Hematopoietic multipotent progenitor cell treated with erythropoietin and hydrocortisone succinate and interleukin-3 and kit ligand, for 17 days (in vitro differentiated cells): ENCODE data around the gene ASXL3.

Experiments used
- DNase-seq: peaks from one replicate; pipeline ENCODE4 v3.0.0-alpha.2; 2015; ENCODE audit warnings: low spot score

ASXL3 gene

DNA sequence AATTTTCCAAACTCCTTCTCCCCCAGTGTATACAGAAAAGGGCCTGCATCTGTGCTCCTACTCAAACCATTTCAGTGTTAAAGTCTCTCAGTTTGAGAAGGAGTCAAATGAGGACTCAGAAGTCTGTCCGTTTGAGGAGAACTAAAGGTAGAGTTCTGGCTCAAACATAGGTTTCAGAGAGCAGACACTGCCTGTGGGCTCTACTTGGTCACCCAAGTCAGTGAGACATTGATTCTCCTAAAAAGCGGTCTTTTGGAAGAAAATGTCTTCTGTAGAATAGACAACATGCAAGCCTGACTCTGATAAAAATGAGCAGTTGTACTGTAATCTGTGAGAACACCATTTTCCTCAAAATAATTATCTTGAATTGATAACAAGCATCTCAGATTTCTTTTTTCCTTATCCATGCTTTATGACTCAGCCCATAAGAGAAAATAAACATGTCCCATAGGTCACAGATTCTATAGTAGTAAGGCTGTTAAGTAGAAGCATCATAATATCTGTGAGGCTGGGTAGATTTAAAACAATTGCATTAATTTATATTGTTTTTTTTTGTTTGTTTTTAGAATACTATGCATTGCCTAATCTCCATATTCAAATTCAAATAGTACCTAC lies 82.8 kb downstream of the ASXL3 start:
- no peak for DNase-seq

DNA sequence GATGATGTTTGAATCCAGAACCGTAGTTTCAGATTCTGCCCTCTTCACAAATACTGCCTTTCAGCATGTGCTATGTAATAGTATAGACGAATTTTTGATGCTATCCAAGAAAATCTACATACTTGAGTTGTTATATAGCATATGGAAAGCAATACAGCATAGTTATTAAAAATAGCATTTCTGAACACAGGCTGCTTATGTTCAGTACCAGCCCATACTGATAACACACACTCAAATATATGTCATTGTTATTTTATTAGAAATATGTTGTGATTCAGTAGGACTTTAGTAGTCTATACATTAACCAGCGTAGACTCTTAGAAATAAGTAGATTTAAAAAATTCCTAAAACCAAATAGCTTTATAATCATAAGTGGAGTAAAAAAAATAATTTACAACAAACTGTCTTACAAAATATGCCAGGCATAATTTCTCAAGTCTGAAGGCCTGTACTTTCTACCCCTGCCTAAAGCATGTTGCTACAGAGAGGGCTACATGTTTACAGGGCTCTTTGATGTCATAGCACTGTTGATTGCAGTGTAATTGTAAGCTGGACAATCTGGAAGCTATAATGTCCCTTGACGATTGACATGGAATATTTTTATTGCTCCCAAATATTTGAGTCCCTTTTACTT lies 86.3 kb downstream of the ASXL3 start:
- no peak for DNase-seq

DNA sequence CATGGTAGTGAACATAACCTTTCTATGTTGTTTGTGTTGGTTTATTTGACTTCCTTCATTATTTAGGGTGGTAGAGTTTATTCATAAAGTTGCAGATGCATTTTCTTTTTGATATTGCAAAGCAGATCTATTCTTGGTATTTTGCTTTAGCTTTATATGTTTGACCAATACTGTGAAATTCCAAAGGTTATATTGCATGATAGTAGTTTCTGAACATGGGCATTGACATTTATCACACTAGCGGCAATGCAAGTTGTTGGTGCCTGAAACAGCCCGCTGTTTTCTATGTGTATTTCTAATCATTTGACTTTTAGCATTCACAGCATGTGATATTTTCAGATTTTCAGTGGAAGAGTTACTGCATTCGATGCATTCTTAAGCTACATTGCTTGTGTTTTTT lies 87.2 kb downstream of the ASXL3 start:
- no peak for DNase-seq

DNA sequence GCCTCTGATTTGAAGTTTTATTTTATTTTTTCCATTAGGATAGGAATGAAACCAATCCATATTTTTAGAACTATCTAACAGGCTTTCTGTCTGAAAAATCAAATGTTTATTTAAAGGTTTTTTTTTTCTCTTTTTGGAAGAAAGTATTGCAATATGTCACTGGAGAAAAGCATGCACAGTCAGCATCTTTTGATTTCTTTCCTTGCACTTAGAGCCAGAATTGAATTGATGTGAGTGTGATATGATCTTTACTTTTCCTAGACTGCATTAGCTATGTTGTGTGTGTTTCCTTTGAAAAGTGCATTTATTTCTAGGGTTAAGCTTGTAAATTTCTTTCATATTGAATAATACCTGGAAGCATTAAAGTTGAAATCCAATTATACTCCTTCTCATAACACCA lies 87.6 kb downstream of the ASXL3 start:
- DNase-seq = no peak

DNA sequence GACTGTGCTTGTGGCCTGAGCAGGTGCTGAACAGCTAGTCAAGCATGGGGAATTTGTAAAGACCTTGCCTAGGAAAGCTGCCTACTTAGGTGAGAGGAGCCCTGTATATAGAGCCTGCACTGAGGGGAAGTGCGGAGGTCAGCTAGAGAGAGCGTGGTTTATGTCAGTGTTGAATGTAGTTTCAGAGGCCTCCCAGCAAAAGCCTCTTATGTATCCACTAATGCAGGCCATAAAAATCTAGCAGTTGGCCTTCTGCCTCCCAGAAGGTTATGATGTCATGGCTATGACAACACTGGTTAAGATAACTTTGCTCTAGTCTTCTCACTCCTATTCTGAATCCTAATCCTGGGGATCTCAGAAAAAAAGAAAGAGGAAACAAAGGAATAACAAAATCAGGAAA lies 88.9 kb downstream of the ASXL3 start:
- no peak for DNase-seq

DNA sequence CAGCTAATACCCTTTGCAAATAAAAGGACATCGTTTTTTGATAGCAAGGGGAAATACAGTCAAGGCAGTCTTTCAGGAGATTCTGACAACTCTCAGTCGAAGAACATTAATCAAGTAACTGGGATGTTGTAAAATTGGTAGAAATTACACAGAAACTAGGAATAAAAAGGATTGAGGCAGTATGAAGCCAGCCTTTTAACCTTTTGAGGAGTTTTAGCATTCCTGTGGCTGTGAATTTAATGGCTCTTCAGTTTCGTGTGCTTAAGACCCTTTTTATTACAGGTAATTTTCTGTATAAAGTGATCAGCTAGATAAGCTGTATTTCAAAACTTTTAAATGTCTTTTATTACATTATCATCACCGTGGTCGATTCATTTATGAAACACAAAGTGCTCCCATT lies 91.6 kb downstream of the ASXL3 start:
- no peak for DNase-seq

DNA sequence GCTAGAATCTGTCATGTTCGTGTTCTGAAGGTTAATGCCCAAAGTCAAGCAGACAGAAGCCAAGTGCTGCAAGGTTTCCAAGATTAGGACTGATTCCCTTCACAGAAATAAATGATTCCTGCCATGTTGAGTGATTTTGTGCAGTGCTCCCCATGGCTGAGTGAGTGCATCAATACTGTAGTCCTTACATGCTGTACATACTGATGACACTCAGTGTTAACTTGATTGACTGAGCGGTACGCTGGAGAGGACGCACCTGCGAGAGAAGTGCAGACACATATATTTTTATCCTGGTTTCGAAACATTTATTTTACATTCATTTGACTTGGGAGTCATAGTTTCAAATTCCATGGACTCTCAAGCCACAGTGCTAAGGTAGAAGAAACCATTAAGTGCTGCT lies 92.0 kb downstream of the ASXL3 start:
- no peak for DNase-seq

DNA sequence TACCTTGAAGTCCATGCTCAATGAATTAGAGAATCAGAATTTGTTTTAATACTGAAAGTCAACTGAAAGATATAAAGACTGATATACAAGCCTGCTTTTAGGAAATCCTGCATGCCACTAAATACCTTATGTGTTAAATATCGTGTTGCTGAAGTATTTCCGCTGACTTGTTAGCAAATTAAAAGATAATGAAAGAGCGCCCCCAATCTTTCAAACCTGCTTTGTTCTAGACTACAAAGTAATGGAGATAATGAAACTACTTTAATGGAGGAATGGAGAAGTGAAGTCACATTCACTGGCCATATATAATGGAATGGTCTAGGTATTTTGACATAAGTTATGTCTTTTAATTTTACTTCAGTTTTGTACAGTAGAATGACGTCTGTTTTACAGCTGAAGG lies 95.7 kb downstream of the ASXL3 start:
- DNase-seq = no peak

DNA sequence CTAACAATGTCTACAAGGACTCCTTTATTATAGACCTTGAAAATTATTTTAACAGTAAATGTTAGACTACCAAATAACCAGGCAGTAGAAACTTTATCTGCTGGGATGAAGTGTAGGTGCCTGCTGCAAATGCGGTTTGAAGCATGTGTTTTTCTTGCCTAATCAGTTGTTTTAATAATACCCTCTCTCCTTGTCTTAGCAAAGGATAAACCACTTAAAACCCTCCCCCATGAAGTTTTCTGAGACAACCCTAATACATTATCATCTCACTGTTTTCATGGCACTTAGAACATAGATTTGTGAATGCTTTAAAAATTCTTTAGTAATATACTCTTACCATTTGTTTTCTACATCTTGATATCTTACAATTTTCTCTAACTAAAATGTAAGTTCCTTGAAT lies 98.6 kb downstream of the ASXL3 start:
- DNase-seq = no peak

DNA sequence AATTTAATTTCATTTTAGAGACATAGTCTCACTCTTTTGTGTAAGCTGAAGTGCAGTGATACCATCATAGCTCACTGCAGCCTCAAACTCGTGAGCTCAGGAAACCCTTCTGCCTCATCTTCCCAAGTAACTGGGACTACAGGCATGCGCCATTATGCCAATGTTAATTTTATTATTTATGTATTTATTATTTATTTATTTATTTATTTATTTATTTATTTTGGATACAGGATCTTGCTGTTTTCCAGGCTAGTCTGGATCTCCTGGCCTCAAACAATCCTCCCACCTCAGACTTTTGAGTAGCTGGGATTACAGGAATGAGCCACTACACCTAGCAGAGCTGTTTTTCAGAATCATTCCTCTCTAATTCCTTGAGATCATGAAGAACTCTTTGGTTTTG lies 99.9 kb downstream of the ASXL3 start:
- DNase-seq = no peak

DNA sequence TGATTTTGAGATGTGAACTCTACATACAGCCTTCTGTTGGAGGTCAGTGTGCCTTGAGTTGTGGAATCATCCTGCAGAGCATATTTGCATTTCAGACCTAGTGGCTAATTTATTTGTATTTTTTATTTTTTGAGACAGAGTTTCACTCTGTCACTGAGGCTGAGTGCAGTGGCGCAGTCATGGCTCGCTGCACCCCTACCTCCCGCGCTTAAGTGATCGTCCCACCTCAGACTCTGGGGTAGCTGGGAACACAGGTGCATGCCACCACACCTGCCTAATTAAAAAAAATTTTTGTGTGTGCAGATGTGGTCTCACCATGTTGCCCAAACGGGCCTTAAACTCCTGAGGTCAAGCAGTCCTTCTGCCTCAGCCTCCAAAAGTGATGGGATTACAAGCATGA lies 104.4 kb downstream of the ASXL3 start:
- DNase-seq = no peak

DNA sequence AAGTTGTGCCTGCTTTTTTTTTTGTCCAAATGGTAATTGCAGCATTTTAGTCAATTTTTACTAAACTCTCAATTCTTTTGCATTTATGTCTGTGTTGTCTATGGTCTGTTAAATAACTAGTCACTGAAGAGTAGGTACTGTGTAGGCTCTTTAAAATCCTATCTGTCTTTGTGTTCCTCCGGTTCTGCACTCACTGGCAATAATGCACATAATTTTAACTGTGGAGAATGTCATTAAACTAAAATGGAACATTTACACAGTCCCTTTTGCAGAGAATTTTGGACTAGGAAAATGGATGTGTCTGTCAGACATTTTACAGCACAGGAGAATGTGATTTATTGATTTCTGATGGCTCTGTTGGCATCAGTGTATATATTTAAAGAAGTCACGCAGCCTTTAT lies 116.6 kb downstream of the ASXL3 start:
- DNase-seq = no peak

DNA sequence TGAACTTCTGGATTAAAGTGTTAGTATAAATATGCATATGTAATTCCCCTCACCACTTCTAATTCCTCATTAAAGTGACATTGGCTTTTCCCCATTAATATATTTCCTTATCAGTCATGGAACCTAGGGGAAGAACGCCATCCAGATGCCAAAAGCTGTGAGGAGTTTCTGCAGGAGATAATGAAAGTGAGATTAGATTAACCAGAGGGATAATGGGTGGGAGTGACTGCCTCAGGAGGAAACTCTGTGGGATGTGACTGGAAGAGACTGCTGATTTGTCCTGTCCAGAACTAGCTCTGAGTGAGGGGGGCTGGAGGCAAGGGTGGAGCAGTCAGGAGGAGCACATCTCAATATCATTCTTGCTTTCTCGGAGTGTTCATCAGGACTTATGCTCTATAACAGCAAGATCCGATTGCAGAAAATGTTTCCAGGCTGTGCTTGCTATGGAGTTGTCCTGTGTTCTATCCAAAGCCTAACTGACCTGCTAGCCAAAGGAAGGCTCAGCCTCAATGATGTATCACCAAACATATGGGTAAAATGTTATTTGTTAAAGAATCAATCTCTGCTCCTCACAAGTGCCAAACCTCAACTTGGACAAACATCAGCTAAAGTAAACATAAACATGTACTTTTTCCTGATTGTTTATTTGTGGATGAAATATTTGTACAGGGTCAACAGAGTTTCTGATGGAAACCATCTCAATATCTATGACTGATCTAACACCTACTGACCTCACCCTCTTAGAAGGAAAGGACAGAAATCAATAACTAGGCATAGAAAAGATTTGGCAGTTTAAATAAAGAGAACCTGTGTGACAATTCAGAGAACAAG lies 118.5 kb downstream of the ASXL3 start:
- DNase-seq = no peak

DNA sequence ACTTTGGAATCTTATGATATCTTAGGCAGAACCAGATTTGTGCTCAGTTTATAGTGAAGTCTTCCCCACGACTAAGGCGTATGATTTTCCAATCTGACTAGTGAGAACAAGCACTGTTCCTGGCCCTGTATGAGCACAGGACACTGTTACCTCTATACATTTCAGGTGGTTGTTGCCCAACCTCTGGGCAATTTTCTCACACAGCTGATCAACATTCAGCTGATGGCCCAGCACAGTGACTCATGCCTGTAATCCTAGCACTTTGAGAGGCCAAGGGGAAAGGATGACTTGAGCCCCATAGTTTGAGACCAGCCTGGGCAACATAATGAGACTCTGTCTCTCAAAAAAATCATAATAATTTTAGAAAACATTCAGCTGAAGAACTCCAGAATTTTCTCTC lies 119.5 kb downstream of the ASXL3 start:
- no peak for DNase-seq

DNA sequence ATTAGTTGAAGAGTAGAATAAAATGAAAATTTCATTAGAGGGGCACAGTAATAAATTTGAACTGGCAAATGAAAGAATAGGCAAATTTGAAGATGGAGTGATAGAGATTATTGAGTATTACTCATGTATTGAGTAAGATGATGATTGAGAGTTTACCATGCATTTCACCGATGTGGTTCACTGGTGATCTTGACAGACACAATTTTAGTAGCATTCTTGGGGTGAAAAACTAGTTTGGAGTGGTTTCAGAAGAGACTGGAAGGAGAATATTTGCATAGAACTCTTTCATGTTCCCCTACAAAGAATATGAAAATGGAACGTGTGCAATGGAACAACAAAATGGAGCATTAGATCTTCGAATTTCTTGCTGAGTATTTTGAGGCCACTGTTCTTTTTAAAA lies 121.4 kb downstream of the ASXL3 start:
- no peak for DNase-seq

DNA sequence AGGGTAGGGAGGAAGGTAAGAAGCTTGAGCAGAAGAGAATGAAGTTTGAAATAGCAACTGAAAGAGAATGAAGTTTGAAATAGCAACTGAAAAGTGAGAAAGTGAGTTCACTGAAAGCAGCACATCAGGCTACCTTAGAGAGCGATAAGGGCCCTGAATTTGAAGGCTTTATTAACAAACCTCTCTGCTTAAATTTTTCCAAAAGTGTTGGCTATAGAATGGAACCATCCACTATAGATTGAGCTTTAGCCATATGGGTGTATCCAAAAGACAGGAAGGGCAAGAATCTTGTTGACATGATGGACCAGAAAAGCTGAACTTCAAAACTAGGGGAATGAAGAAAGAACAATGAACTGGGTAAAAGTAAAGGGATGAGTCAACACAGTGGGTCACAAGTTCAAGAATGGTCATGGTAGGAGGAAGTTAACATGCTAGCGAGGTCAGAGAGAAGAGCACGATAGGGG lies 122.5 kb downstream of the ASXL3 start:
- no peak for DNase-seq

DNA sequence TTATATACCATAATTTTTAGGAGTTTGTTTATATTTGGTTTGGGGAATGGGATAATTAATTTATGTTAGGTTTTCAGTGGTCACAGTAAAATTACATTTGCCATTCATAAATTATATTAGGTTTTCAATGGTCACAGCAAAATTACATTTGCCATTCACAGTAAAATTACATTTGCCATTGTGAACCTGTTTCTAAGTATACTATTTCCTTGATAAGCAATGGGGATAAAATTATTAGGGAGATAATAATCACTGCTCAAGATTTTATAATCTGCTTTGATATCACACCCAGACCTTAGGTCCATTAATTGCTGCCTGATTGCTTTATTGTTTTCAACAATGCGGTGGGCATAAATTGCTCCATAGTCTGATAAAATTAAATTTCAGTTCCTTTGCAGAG lies 124.6 kb downstream of the ASXL3 start:
- DNase-seq = no peak

DNA sequence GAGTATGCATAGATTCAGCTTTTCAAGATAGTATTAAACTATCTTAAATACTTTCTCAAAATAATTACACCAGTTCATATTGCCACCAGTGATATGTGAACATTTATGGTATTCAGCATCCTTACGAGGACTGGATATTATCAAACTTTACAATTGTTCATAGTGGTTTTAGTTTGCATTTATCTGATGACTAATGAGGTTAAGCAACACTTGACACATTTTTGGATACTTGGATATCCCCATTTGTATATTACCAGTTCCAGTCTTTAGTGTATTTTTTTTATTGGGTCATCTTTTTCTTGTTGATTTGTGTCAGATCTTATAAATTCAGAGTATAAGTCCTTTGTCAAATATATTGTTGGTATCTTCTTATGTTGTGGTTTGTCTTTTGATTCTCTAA lies 128.4 kb downstream of the ASXL3 start:
- no peak for DNase-seq

DNA sequence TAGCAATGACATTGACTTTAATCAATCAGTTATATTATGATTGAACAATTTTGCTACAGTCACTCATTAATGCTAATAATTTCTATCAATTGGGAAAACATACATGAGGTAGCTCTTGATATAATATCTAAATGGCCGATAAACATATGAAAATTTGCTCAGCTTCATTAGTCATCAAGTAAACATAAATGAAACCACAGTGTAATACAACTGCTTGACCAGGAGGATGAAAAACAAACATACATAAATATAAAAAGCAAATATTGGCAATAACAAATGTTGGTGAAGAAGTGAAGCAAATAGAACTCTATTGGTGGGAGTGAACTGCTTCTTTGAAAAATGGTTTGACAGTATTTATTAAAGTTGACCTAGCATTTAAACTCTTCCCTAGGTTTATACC lies 130.9 kb downstream of the ASXL3 start:
- DNase-seq = no peak

DNA sequence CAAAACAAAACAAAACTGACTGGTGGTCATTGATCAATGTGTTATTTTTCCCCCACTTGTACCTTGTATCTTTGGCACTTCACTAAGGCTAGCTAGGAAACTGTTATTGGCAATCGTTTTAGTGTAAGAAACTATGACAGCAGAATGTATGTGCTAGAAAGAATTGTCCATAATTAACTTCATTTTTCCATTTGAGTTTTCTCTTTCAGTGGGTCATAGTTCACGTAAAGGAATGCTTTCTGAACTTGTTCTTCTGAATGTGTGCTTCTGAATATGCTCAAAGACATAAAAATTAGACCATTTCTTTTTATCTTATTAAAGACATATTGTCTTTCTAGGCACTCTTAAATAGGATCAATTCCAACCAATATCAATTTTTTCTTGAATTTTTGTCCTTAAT lies 132.2 kb downstream of the ASXL3 start:
- DNase-seq = no peak

DNA sequence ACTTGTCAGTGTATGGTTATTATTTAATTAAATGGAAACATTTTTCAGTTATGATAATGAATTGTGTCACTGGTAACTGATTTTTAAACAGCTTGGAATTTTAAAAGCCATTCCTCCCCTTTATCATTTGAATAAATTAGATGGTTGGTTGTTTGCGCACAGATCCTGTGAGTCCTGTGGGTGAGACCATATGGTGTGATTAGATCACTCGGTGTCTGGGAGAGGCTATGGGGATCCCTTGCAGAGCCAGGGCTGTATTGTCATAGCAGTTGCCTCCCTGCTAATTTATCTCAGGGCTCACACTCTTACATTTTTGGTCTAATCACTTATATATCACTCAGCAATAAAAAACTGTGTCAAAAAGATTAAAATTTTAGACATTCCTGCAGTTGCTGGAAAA lies 133.5 kb downstream of the ASXL3 start:
- no peak for DNase-seq

DNA sequence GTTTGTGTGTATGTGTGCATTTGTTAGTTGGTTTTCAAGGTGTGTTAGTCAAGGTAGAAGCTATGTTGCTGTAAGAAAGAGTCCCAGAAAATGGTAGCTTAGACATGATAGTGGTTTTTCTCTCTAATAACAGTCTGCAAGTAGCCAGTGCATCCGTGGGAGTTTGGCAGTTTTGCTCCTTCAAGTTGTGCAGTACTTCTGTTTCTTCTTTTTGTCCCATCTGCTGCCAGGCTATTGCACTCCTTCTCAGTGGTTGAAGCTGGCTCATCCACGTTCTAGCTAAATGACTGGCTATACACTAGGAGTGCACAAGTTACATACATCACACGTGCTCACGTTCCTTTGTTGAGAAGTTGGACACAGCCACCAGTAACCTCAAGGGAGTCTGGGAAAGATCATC lies 134.7 kb downstream of the ASXL3 start:
- DNase-seq = no peak

DNA sequence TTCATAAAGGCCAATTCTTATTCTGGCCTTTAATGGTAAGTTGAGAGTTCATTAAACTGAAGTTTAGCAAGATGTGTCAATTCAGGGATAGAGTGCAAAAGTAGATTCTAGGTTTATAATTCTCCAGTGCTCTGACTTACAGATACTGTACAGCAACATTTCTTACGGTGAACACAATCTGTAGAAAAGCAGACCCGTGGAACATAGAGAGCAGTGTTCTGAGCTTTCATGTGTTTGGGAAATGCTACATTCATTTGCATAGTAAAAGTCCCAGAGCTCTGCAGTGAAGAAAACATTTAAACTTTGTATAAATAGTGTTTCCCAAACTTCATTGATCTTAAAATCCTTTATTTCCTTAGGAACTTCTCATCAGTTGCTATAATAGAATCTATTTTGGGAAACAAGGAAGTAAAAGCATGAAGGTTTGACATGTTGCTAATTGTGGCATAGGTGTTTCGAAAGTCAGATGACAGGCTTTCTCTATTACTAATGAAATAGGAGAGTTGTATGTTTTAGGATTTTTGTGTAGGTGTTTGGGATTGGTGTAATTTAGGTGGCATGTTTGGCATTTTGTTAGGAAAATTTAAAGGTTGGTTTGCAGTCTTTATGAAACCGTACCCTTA lies 138.2 kb downstream of the ASXL3 start:
- no peak for DNase-seq
